CD4-positive, alpha-beta T cell treated with Interleukin-17A for 4 hours (primary cell): Measurements from ENCODE around the gene WDR74.
A peak's percentile ranks its signal among the peaks of the same experiment; 100 is the strongest.
"Not testable (repeated sequence)": the region's sequence is repeated elsewhere in the genome, so short reads cannot be mapped to it uniquely, and the experiment has no call there.

Experiments used
- DNase-seq: peaks from one replicate; pipeline ENCODE4 v3.0.0-alpha.2; 2020; ENCODE audit warnings: mixed read lengths

WDR74 gene

DNA sequence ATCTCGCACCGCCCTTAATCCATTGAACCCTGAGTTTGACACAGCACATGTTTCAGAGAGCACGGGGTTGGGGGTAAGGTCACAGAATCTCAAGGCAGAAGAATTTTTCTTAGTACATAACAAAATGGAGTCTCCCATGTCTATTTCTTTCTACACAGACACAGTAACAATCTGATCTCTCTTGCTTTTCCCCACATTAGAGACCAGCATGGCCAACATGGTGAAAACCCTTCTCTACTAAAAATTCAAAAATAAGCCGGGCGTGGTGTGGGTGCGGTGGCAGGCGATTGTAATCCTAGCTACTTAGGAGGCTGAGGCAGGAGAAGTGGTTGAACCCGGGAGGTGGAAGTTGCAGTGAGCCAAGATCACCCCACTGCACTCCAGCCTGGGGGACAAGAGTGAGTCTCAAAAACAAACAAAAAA lies 19.9 kb upstream of the WDR74 start:
- not testable (repeated sequence) for DNase-seq

DNA sequence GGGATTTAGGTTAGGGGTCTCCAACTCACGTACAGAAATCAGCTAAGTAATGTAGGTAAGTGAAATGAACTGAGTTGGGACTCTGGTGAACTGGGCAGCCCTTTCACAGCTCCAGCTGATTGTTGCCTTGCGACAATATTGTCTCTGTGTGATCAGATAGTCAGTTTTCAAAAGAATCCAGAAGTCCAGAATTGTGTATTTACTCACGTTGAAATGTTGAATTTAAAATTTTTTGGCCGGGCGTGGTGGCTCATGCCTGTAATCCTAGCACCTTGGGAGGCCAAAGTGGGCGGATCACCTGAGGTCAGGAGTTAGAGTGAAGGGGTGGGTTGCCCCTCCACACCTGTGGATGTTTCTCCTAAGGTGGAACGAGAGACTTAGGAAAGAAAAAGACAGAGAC lies 18.8 kb upstream of the WDR74 start:
- no peak for DNase-seq

DNA sequence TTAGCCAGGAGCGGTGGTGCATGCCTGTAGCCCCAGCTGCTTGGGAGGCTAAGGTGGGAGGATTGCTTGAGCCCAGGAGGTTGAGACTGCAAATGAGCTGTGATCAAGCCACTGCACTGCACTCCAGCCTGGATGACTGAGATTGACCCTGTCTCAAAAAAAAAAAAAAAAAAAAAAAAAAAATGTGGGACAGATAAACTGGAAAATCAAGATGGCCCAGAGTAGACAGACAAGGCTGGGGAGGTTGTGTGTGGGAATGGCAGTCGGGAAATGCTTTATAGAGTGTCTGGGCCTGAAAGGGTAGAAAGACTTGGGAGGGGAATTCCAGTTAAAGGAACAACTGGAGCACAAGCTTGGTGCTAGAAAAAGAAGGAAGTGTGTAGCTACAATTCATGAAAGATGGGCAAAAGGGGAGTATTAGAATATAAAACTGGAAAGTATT lies 18.2 kb upstream of the WDR74 start:
- DNase-seq, result no peak

DNA sequence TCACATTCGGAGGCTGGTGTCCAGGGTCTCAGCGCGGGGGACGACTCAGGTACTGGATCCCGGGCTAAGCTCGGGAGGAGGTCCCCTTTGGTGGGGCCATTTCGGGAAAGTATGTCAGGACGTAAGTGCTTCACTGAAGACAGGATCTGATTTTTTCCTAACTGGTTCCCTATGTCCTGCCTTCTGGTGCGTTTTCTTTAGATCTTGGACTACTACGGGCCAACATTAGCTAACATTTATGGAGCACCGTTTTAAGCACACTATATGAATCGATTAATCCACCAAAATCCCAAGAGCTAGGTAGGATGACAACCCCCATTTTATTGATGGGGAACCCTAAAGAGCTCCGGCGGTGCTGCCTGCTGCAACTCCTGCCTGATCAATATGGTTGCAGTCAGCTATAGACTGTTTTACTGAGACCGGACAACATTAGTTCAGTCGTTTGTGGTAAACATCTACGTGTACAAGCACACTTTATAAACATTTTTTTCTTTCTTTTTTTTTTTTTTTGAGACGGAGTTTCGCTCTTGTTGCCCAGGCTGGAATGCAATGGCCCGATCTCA lies 17.0 kb upstream of the WDR74 start:
- peak; percentile 20 for DNase-seq

DNA sequence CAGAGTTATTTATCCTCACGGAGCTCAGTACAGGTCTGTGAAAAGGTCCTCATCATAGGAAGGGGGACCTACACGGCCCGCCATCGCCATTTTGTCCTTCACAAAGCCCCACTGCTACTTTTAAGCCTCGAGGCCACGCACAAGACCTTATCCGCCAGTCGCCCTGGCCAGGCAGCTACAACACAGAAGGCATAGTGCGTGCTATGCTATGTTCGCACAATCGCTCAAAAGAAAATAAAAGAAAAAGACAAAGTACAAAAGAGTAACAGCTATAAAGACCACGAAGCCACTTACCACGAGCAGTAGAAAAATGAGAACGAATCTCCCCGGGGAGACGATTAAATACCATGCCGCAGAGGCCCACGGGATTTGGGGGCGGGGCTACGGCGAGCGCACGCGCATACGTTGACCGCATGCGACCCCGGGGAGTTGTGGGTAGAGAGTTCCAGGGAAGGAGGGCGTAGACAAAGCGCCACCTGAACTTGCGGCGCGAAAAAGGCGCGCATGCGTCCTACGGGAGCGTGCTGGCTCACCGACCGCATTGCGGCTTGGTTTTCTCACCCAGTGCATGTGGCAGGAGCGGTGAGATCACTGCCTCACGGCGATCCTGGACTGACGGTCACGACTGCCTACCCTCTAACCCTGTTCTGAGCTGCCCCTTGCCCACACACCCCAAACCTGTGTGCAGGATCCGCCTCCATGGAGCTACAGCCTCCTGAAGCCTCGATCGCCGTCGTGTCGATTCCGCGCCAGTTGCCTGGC lies 16.4 kb upstream of the WDR74 start:
- peak; percentile 99 for DNase-seq

DNA sequence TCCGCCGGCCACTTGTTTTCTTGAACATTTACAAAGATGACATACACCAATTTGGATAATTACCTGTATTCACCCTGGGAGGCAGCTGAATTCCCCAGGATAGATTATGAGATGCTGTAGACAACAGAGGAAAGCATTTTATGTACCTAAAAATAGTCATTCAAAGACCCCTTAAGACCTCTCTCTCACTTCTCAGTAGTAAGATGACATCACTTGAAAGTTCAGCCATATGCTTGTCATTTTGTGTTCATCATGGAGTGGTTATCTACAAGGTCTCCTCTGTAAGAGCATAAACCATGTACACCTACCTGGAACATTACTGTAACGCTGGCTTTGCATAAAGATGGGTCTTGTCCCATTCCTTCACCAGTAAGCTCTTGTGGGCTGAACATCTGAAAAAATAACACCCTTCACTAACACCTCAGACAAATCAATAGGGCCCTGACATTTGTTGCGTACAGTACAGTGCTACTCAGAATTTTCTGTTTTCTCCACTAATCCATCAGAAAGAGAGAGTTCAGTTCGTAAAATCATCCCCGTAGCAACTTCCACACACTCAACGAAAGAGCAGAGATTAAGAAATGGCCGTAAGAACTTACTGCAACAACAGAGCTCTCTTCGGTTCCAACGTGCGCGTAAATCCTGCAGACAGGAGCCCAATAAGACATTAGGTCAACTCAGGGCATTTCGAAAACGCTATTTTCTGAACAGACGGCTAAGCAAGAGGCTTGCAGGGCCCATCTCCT lies 15.6 kb upstream of the WDR74 start:
- DNase-seq, result no peak

DNA sequence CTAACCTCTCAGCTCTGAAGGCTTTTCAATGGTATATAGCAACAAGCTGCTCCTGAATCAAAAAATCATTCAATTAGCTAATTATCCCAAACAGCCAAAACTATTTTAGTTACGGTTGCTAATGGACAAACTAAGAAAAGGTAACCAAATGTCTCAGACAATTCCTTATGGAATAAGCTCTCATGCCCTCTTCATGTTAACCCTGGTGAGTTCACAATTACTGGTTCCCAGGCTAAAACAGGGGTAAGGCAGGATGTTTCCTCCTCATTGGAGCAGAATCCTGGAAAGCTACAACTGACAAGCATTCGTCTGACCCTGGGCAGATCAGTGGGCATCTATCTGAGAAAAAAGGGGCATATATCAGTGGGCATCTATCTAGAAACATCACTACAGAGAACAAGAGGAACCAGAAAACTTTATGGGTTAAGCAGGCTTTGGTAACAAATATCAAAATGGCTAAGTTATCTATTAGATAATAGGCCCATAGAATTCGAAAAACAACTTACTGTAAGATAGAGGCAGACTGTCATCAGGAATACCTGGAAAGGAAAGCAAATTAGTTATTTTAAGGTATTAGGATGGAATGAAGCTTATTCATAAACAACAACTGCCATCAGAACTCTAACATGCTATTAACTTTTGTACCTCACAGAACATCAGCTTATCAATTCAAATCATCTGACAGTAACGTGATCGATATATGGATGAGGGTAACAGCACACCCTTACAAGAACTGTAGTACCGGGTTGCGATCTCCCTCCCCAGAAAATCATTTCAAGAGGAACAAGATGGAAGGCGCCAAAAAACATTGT lies 14.8 kb upstream of the WDR74 start:
- no peak for DNase-seq

DNA sequence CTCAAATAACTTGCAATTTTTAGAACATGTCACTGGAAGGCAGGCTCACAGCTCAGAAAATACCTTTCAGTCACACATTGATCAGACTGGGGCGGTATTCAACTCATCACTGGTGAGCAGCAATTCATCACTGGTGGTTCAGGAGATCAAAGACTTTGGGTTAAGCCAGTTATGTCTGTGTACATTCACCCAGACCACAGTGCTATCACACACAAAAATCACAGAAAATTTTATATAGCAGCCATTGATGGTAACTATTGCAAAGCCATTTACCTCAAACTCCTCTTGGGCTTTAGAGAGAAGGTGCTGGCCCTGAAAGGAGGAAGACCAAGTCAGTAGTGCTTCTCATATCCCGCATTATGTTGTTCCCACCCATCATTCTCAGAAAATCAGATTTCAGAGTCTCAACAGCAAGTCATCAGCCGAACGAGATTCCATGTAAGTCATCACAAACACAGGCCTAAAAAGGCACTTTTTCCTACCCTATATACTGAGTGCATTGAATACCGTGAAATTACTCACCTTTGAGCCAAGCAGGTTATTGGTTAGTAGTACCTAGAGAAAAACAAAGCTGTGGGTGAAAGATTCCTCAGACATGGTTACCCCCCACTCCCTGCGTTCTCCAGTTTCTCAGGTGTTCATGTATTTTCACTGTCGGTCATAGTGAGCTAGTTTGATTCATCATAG lies 14.0 kb upstream of the WDR74 start:
- DNase-seq, result no peak

DNA sequence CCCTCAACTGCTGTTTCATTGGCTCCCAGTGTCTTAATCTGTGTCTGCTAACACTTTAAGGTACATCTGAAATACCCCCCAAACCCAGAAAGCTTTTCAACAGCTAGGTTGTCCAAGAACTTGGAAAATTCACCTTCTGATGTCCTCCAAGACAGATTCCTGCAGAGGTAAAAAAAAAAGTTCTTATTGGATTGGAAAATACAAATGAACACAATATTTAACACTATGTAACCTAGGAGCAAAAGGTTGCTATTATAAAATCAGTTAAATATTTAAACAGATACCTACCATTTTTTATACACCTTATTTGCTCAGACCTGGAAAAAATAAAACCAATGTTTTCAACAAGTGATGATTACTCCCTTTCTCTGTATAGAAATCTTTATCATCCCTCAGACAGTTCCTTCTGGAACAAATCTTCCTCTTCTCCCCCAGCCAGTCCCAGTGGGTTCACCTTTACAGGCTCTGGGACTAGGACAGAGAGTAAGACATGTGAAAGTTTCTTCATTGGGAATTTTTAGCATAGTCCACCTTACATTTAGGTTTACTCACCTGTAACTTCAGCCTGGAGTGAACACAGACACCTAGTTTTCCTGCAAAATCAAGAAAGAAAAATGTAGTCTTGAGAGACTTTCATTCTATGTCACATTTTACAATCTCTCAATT lies 13.3 kb upstream of the WDR74 start:
- DNase-seq, result no peak

DNA sequence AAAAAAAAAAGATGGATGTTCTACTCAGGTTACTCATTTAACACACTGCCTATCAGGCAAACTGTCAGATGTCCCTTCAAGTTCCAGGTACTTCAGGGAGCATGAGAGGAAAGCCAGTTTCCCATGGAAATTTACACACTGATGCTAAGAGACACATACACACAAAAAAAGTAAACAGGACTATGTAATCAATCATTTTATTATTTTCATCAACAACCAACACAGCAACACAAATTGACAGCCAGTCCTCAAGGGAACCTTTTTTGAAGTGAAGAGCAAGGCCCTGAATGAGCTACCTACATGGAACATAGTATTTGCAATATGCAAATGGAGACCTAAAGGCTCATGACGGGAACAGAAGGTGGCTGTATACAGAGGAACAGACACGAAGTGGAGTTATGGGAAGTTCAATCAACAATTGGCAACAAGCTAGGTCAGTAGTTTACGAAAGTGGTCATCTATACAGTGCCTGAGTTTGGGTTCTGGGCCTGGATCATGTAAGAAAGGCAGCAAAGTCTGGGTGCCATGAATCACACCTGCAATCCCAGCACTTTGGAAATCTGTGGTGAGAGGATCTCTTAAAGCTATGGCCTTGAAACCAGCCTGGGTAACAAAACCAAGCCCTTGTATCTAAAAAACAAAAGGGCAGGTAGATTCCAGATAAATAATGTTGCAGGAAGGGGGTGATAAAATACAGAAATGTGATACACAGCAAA lies 12.6 kb upstream of the WDR74 start:
- DNase-seq, result no peak

DNA sequence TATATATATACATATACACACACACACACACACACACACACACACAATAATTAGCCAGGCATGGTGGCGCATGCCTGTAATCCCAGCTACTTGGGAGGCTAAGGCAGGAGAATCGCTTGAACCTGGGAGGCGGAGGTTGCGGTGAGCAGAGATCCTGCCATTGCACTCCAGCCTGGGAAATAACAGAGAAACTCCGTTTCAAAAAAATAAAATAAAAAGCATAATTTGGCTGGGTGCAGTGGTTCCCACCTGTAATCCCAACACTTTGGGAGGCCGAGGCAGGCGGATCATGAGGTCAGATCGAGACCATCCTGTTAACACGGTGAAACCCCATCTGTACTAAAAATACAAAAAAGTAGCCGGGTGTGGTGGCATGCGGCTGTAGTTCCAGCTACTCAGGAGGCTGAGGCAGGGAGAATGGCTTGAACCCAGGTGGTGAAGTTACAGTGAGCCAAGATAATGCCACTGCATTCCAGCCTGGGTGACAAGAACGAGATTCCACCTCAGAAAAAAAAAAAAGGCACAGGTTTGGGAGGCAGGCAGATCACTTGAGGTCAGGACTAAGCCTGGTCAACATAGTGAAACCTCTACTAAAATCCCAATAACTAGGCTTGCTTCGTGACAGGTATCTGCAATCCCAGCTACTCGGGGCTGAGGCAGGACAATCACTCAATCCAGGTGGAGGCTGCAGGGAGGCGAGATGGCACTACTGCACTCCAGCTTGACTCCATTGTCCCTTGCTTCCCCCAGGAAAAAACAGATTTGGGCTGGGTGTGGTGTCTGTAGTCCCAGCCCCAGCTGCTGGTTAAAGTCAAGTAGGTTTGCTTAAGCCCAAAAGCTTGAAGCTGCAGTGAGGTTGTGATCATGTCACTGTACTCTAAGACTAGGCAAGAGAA lies 11.8 kb upstream of the WDR74 start:
- DNase-seq, result no peak

DNA sequence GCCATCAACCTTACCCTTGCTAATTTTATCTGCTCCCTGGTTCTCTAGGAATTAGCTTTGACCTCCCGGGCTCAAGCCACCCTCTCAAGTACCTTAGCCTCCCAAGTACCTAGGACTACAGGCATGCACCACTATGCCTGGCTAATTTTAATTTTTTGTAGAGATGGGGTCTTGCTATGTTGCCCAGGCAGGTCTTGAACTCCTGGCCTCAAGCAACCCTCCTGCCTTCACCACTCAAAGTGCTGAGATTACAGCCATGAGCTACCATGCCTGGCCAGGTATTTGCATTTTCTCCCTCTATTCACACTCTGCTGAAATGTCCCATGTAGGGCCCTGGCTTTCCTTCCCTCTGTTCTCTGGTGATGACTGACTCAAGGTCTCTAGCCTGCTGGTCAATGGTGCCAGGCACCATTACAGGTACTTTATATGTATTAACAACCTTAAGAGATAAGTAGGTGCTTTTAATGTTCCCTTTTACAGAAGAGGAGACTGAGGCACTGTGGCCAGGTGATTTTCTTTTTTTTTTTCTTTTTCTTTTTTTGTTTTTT lies 8.5 kb upstream of the WDR74 start:
- no peak for DNase-seq

DNA sequence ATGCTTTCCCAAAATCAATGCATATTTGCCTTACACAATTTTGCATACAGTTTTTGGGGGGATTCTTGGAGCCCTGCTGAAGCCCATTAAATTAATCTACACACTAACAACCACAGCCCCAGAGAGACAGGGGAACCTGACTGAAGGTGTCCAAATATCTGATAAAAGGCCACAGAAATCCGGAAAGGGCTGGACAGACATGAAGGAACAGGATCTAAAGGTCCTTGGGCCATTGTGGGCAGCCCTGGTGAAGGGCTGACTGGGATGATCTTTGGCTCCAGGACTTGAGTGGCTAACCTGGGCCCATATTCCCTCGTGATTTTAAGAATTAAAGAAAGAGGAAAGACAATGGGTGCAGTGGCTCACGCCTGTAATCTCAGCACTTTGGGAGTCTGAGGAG lies 6.8 kb upstream of the WDR74 start:
- no peak for DNase-seq

DNA sequence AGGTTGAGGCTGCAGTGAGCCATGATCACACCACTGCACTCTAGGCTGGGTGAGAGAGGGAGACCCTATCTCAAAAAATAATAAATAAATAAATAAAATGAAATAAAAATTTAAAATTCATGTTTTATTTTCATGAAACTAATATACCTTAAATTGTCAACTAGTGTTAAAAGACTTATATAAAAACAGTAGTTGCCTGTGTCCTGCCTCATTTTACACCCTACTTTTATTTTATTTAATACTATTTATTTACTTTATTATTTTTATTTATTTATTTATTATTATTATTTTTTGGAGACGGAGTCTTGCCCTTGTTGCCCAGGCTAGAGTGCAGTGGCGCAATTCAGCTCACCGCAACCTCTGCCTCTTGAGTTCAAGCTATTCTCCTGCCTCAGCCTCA lies 4.8 kb upstream of the WDR74 start:
- DNase-seq, result no peak

DNA sequence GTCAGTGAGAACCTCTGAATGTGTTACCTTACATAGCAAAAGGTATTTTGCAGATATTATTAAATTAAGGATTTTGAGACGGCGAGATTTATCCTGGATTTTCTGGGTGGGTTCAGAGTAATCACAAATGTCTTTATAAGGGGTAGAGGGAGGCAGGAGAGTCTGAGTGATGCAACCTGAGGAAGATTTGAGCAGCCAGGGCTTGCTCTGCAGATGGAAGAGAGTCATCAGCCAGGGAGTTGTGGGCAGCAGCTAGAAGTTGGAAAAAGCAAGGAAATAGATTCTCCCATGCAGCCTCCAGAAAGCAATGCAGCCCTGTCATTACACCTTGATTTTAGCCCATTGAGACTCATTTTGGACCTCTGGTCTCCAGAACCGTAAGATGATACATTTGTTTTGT lies 4.1 kb upstream of the WDR74 start:
- DNase-seq, result no peak

DNA sequence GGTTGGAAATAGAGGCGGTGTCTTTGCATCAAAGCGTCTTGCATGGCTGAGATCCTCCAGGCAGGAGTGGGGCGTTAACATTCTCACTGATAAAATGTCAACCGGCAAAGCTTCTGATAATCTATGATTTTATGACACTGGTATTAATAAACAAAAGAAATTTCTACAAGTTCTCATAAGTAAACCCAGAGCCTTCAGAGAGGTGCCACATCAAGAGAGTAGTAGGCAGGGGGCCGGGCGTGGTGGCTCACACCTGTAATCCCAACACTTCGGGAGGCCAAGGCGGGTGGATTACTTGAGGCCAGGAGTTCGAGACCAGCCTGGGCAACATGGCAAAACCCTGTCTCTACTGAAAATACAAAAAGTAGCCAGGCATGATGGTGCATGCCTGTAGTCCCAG lies 3.5 kb upstream of the WDR74 start:
- not testable (repeated sequence) for DNase-seq

DNA sequence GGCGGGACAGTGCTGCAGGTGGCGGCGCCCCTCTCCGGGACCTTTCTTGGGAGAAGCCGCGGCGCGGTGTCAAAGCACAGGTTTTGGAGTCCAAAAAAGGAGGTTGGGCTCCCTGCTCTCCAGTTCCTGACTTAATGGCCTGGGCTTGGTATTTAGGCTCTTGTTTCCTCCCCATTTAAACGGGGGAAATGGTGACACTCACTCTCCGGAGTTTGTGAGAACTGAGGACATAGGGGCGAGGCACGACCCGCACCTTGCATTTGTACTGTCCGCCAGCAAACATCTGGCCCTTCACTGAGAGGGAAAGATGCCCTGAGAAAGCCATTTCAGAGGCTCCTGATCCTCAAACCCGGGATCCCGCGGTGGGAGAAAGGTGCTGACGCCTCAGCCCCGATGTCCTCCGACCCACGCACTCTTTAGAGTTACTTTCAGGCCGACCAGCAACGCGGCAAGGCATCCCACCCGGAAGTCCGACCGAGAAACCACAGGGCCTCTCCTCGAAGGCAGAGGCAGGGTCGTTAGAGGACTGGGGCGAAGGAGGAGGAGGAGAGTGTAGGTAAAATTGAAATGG lies 2.9 kb upstream of the WDR74 start:
- peak; percentile 54 for DNase-seq

DNA sequence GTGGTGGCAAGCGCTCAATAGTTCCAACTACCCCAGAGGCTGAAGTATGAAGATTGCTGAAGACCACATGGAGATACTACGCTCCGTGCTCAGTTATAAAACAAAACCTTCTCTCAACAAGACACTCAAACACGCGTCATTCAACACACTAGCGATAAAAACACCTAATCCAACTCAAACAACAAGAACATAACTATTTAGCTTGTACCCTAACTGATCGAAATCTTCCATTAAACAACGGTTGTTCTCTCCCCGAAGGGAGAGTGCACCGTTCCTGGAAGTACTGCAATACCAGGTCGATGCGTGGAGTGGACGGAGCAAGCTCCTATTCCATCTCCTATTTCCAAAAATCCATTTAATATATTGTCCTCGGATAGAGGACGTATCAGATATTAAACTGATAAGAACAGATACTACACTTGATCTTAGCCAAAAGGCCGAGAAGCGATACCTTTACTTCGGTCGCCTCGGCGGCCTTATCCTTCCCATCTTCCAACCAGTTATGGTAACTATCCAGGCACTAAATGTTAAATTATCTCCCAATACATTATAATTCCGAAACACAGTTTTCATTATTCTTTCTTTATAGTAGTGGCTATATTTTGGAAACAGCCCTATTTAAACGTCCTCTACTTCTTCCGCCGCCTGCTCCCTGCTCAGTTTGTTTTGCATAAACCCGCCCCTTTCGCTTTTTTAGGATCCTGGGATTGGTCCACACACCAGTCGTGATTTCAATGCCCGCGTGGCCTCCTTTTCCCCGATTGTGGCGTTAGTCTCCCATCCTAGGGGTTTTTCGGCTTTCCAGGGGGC lies 2.2 kb upstream of the WDR74 start:
- peak; percentile 83 for DNase-seq
